OCI-LY7 (cell line): ENCODE data around the gene SPATA12. TPM values are rescaled to one million over a fixed set of nuclear protein-coding genes. Genes with fewer than 3 reads are reported as not detected.

ENCODE experiments used
- BruUV-seq: library from RNA; stranded (reverse); fragments of 400-500 nt; replicated peaks from 2 replicates; lab custom pipeline; 2021; lab: Mats Ljungman, UMichigan
- CTCF ChIA-PET: fragments of 300-600 bp; sonication (Branson Sonifier 250); formaldehyde crosslinking; loops from one replicate; lab custom pipeline; 2022; ENCODE audit warnings: antibody characterized with exemption; ENCODE audit not compliant: unreplicated experiment; lab: Charles Lee
- POLR2A ChIA-PET: fragments of 300-600 bp; sonication (Branson Sonifier 250); formaldehyde crosslinking; loops from one replicate; lab custom pipeline; 2022; ENCODE audit warnings: antibody characterized with exemption; lab: Charles Lee
- DNase-seq: peaks from one replicate; pipeline ENCODE4 v3.0.0-alpha.2; 2015; ENCODE audit warnings: low spot score
- H2AFZ ChIP-seq: fragments of 200-600 bp; sonication (generic), shearing (Covaris generic); 2 replicates; pipeline ENCODE4 v1.6.1; 2014; ENCODE audit warnings: mild to moderate bottlenecking, antibody characterized with exemption, low read length, moderate library complexity
- H3K27ac ChIP-seq: fragments of 200-600 bp; sonication (generic); 2 replicates; pipeline ENCODE4 v1.5.1; 2014; ENCODE audit warnings: mixed run types, low read depth, mild to moderate bottlenecking, moderate library complexity, low read length, inconsistent platforms; ENCODE audit not compliant: poor library complexity, severe bottlenecking
- H3K36me3 ChIP-seq: fragments of 200-600 bp; sonication (generic); 2 replicates; pipeline ENCODE4 v1.6.1; 2014; ENCODE audit warnings: mild to moderate bottlenecking, antibody characterized with exemption, low read length, moderate library complexity, mixed read lengths; ENCODE audit not compliant: insufficient read depth
- H3K4me1 ChIP-seq: fragments of 200-600 bp; sonication (generic); 2 replicates; pipeline ENCODE4 v1.5.1; 2014; ENCODE audit warnings: mild to moderate bottlenecking, low read length; ENCODE audit not compliant: insufficient read depth, poor library complexity, severe bottlenecking
- H3K4me2 ChIP-seq: fragments of 200-600 bp; sonication (generic); 2 replicates; pipeline ENCODE4 v1.6.1; 2014; ENCODE audit warnings: mild to moderate bottlenecking, low read length
- H3K4me3 ChIP-seq: fragments of 200-600 bp; sonication (generic); 2 replicates; pipeline ENCODE4 v1.5.1; 2014; ENCODE audit warnings: mild to moderate bottlenecking, low read depth, low read length; ENCODE audit not compliant: poor library complexity, severe bottlenecking
- H3K79me2 ChIP-seq: fragments of 200-600 bp; sonication (generic); 2 replicates; pipeline ENCODE4 v1.6.1; 2016; ENCODE audit warnings: low read depth, mild to moderate bottlenecking, low read length, moderate library complexity, mixed read lengths; ENCODE audit not compliant: insufficient read depth
- H3K9me2 ChIP-seq: fragments of 200-600 bp; sonication (generic); 2 replicates; pipeline ENCODE4 v1.6.1; 2016; ENCODE audit warnings: mild to moderate bottlenecking, low read length, mixed read lengths; ENCODE audit not compliant: insufficient read depth
- H3K9me3 ChIP-seq: fragments of 200-600 bp; sonication (generic); 2 replicates; pipeline ENCODE4 v1.6.1; 2014; ENCODE audit warnings: mild to moderate bottlenecking, mixed run types, low read length, mixed read lengths
- H4K20me1 ChIP-seq: fragments of 200-600 bp; sonication (generic); 2 replicates; pipeline ENCODE4 v1.6.1; 2014; ENCODE audit warnings: mild to moderate bottlenecking, antibody characterized with exemption, low read length, moderate library complexity, mixed read lengths; ENCODE audit not compliant: insufficient read depth
- EZH2phosphoT487 ChIP-seq: fragments of 200-600 bp; sonication (generic); IDR thresholded peaks from 2 replicates; pipeline ENCODE4 v1.6.1; 2018; ENCODE audit warnings: low read depth, borderline replicate concordance, mild to moderate bottlenecking, mixed run types, antibody characterized with exemption, low read length, moderate library complexity, mixed read lengths
- intact Hi-C: fragments of 100-400 bp; cut with micrococcal nuclease; formaldehyde crosslinking; loops from one replicate; pipeline ENCODE4 v1.10.0; 2022; ENCODE audit not compliant: unreplicated experiment
- total RNA-seq, 2 experiments: library from RNA; depleted of rRNA in 1 of 2; stranded (reverse); fragments of >200 nt in 1 of 2; shearing (Covaris generic) in 1 of 2; gene quantifications; 2 replicates each; pipeline ENCODE4 v1.2.3, GENCODE V29; 2014 to 2022
- TF ChIP-seq, protein P1 (sequence below): fragments of 200-600 bp; sonication (generic); conservative IDR thresholded peaks from 2 replicates; pipeline ENCODE4 v1.5.1; 2014; ENCODE audit warnings: mild to moderate bottlenecking, antibody characterized with exemption, low read length, moderate library complexity, mixed read lengths

SPATA12 gene
- total RNA-seq, 2 experiments from 2014 or later, result 0.13 TPM; not detected in 1

DNA sequence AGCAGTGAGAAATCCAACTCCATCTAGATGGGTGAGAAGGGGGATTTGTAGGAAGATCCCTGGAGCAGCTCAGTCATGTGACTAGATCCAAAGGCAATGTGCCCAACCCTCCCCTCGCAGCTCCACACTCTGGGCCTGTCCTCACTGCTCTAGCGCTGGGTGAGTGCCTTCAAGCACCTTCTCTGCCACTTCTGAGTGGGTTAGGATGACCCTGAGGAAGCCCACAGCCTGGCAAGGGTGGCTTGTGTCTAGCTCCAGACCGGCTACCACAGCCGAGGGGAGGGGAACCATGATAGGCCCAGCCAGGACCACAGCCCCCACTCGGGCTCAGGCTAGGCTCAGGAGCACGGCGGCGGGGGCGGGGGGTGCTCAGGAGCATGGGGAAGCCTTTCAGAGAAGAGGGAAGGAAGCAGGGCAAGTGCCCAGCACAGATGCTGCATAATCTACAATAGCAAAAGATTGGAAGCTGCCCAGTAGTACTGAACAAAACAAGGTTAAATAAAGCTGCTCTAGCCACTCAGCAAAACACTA, 1.7 kb downstream of the SPATA12 start:
- TF ChIP-seq, protein P1, sequence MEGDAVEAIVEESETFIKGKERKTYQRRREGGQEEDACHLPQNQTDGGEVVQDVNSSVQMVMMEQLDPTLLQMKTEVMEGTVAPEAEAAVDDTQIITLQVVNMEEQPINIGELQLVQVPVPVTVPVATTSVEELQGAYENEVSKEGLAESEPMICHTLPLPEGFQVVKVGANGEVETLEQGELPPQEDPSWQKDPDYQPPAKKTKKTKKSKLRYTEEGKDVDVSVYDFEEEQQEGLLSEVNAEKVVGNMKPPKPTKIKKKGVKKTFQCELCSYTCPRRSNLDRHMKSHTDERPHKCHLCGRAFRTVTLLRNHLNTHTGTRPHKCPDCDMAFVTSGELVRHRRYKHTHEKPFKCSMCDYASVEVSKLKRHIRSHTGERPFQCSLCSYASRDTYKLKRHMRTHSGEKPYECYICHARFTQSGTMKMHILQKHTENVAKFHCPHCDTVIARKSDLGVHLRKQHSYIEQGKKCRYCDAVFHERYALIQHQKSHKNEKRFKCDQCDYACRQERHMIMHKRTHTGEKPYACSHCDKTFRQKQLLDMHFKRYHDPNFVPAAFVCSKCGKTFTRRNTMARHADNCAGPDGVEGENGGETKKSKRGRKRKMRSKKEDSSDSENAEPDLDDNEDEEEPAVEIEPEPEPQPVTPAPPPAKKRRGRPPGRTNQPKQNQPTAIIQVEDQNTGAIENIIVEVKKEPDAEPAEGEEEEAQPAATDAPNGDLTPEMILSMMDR, result no peak
- TF ChIP-seq EZH2phosphoT487, result no peak
- Histone ChIP-seq H3K79me2 (peaks cover 53% of the 10 kb centered on the region), H3K36me3 (0 out of 2 replicates have a peak, but pooled peaks cover 7% of the 10 kb centered on the region), H3K27ac (peak overlapping the region; percentile 47), H3K4me2 (peak overlapping the region; percentile 58; the same call in 1 of the 2 replicates), H4K20me1 (no peaks in the 10 kb centered on the region), H3K4me3 (no peak overlapping the region), H3K4me1 (peaks cover 80% of the 10 kb centered on the region), H3K9me3 (no peaks in the 10 kb centered on the region), H2AFZ (no peak overlapping the region), H3K9me2 (no peaks in the 10 kb centered on the region)
- CTCF ChIA-PET, result no interaction called here
- DNase-seq, result no peak
- POLR2A ChIA-PET, result interaction anchor here (0.6 to 0.8 kb wide), 2 partner anchors 12 to 45 kb away, joined by 3 to 5 read pairs; no protein-coding TSS in a partner anchor
- no TSS peak for BruUV-seq
- intact Hi-C loops, result no loop called here

DNA sequence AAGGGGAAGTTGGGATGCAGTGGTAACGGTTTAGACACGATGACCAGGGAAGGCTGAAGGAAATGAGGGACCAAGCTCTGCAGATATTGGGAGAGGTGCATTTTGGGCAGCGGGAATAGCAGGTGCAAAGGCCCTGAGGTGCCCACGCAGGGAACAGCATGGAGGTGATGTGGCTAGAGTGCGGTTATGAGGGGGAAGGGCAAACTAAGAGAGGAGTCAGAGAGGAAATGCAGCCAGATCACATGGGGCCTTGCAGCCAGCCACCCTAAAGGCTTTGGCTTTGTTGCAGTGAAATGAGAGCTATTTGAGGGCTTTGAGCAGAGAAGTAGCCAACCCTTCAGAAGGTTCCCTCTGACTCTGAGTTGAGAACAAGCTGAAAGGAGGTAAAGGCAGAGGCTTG, 2.6 kb downstream of the SPATA12 start:
- Histone ChIP-seq H3K79me2 (peaks cover 60% of the 10 kb centered on the region), H4K20me1 (no peaks in the 10 kb centered on the region), H3K4me2 (peak overlapping the region; percentile 58), H3K27ac (peak overlapping the region; percentile 49), H3K36me3 (0 out of 2 replicates have a peak, but pooled peaks cover 7% of the 10 kb centered on the region), H3K4me3 (peak overlapping the region; percentile 22), H3K9me3 (no peaks in the 10 kb centered on the region), H3K9me2 (no peaks in the 10 kb centered on the region), H3K4me1 (peaks cover 85% of the 10 kb centered on the region), H2AFZ (no peak overlapping the region)
- POLR2A ChIA-PET, result interaction anchor here (0.5 to 1.1 kb wide), 5 partner anchors 8 to 46 kb away, joined by 3 to 5 read pairs (median 3); no protein-coding TSS in a partner anchor
- DNase-seq, result peak; percentile 54
- CTCF ChIA-PET, result no interaction called here
- intact Hi-C loops, result no loop called here
- TF ChIP-seq, protein P1, result no peak
- TF ChIP-seq EZH2phosphoT487, result no peak
- BruUV-seq, result no TSS peak

DNA sequence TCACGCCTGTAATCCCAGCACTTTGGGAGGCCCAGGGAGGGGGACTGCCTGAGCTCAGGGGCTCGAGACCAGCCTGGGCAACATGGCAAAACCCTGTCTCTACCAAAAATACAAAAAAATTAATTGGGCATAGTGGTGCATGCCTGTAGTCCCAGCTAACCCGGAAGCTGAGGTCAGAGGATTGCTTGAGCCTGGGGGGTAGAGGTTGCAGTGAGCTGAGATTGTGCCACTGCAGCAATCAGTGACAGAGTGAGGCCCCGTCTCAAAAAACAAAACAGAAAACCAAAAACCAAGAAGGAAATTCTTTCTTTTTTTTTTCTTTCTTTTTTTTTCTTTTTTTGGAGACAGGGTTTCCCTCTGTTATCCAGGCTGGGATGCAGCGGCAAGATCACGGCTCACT, 3.5 kb downstream of the SPATA12 start:
- Histone ChIP-seq H3K4me1 (peaks cover 91% of the 10 kb centered on the region), H3K4me3 (peak overlapping the region; percentile 24), H3K36me3 (0 out of 2 replicates have a peak, but pooled peaks cover 7% of the 10 kb centered on the region), H2AFZ (peak overlapping the region; percentile 16; the same call in 1 of the 2 replicates), H3K79me2 (peaks cover 64% of the 10 kb centered on the region), H3K9me2 (no peaks in the 10 kb centered on the region), H3K9me3 (no peaks in the 10 kb centered on the region), H3K4me2 (peak overlapping the region; percentile 58), H4K20me1 (no peaks in the 10 kb centered on the region), H3K27ac (peak overlapping the region; percentile 49)
- POLR2A ChIA-PET, result interaction anchor here (0.6 to 1.1 kb wide), 4 partner anchors 9 to 103 kb away, joined by 3 to 5 read pairs (median 4); no protein-coding TSS in a partner anchor
- BruUV-seq, result no TSS peak
- TF ChIP-seq, protein P1, result no peak
- no peak for TF ChIP-seq EZH2phosphoT487
- CTCF ChIA-PET, result no interaction called here
- intact Hi-C loops, result no loop called here
- peak; percentile 41 for DNase-seq
